DOHH2 (cell line): Measurements from ENCODE around the gene PTCD3.

Experiments
- CTCF ChIP-seq: fragments of 200-600 bp; sonication (generic); IDR thresholded peaks from one replicate; pipeline ENCODE4 v1.5.1; 2014; ENCODE audit warnings: antibody characterized with exemption, mild to moderate bottlenecking, low read depth, low read length; ENCODE audit not compliant: poor library complexity, severe bottlenecking
- EZH2phosphoT487 ChIP-seq: fragments of 200-600 bp; sonication (generic); IDR thresholded peaks from 2 replicates; pipeline ENCODE4 v1.6.1; 2017; ENCODE audit warnings: borderline replicate concordance, mild to moderate bottlenecking, antibody characterized with exemption, low read length, moderate library complexity, mixed read lengths

DNA sequence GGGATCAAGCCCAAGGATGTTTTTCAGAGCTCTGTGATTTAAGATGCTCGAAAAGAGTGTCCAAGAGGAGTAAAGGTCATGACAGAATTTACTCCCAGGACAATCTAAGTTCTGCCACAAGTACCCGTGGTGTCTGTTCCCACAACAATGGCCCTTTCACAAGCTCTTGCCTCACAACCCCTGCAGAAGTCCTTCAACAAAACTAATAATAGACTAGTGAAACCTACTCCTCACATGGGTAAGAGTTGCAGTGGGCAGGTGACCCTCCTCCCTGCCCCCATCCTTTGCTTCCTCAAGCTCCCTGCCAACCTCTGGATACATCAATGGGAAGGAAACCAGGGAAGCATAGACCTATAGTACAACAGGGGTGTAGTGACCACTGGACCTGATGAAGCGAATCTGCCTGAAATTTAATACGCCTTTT, 34.9 kb downstream of the PTCD3 start:
- TF ChIP-seq CTCF (no peak), EZH2phosphoT487 (no peak)
